GM19463 (cell line): ENCODE data around the gene UVSSA.
"Not testable (repeated sequence)": the region's sequence is repeated elsewhere in the genome, so short reads cannot be mapped to it uniquely, and the experiment has no call there.

Experiments
- ATAC-seq: cut with Tn5 transposase; IDR thresholded peaks from one replicate; pipeline ENCODE4 v1.9.1; 2021; ENCODE audit warnings: mild to moderate bottlenecking, moderate library complexity; ENCODE audit not compliant: unreplicated experiment

Gene UVSSA

DNA sequence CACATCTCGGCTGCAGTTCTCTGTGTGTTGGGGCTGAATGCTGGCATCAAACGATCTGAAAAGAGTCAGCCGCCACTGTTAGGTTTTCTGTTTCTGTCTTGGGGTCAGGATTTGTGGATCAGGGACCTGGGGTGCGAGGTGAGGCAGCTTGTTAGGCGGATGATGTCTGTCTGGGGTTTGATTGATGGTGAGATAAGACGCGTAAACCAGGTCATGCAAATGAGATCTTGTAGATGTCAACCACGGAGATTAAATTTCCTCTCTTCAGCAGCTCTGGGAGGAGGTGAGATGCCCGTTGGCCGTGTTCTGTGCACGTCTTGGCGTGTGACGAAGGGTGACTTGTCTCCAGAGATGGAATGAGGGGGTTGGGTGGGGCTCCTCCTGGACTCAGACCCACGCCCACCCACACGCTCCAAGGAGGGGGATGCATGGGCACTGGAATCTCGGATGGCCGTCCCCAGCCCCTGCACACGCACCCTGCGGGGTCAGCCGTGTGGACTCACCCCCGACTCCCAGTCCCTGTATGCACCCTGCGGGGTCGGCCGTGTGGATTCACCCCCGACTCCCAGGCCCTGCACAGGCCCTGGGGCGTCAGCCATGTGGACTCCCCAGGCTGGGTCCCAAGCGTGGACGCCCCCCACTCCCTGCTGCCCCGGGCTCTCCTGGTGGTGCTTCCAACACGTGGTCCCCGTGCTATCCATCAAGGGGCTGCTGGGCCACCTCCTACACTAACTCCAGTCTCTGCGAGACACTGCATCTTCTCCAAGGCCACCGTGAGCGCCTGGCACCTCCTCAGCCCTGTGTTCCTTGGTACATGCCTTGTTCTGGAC lies 16.0 kb upstream of the UVSSA start:
- no peak for ATAC-seq

DNA sequence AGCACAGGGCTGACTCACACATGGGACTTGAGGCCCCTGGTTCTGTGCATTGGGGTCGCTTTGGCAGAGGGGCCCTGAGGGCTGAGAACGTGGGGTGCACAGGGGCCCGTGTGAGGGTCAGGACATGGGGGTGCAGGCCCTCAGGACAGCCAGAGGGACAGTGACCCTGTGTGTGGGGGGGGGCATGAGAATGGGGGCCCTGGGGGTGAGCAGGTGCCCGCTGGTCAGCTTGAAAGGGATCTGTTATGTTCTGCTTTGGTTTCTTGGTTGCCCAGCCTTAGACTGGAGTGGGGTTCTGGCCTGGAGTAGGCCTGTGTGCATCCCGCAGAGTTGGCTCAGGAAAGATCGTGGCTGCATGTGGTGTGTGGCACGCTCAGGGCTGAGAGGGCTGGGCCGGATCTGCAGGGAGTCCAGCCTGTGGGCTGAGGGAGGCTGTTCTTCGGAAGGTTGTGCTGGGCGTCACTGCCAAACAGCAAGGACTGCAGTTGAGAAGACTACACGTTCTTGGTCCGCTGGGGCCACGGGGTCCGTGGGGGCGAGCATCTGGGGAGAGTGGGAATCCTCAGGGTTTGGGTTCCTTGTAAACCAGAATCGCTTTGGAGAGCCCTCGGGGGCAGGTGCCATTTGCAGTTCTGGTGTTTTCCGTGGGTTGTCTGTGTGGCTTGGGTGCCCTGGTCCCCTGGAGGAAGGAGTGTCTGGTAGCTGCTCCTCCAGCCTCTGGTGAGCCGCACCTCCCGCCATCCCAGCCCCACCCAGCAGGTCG lies 15.2 kb upstream of the UVSSA start:
- ATAC-seq: no peak

DNA sequence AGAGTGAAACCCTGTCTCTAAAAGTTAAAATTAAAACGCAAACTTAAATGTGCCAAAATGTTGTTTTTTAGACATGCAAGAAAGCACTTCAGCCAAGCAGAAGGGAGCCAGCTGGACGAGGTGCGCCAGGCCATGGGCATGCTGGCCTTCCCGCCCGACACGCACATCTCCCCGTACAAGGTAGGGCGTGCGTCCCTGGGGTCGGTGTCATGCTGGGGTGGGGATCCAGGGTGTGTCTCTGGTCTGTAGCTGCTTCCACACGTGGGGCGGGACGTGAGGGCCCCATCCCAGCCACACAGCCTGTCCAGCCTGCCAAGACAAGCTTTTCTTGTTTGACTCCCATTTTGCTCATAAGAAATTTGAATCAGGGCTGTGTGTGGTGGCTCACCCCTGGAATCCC lies 14.3 kb upstream of the UVSSA start:
- no peak for ATAC-seq

DNA sequence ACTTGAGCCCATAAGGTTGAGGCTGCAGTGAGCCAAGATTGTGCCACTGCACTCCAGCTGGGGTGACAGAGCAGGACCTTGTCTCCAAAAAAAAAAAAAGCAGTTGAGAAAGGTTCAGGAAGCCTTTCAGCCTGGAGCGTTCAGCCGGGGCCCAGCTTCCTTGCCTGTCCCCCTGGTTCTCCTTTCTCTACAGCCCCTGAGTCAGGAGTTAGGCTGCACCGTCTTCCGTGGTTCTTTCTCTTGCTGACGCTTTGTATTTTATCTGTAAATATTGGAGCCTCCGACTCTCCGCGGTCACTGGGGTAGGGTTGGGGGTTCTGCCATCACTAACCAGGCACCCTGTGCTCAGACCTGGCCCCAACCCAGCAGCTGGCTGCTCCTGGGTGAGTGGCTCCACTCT lies 13.8 kb upstream of the UVSSA start:
- ATAC-seq: no peak

DNA sequence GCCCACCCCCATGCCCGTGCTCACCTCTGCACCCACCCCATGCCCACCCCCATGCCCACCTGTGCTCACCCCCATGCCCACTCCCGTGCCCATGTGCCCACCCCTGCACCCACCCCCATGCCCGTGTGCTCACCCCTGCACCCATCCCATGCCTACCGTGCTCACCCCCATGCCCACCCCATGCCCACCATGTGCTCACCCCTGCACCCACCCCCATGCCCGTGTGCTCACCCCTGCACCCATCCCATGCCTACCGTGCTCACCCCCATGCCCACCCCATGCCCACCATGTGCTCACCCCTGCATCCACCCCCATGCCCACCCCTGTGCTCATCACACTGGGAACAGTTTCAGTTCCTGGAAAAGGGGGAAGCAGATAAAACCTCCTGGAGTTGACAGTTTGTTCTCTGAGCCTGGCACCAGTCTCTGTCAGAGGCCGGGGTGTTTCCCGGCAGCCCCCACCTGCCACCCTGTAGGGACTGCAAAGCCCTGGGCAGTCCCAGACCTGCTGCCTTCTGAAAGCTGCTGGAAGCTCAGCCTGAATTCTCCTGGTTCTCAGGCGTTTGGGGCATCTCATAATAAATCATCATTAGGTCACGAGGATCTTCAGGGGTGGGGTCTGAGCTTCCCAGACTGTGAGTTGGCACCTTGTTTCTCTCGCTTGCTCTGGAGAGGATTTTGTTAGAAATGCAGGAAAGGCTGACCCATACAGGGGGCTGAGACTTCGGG lies 13.0 kb upstream of the UVSSA start:
- ATAC-seq: not testable (repeated sequence)

DNA sequence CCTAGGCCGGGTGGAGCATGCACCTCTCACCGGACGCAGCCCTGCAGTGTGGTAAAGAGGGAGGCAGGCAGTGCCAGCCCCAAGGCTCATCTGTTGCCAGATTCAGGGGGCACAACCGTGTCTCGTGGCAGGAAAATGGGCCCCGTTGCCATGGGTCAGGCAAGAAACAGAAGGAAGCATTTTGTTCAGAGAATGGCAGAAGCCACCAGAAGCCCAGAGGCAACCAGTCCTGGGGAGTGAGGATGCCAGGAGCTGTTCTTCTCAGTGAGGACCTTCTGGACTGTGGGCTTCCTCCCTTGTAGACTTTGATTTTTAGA lies 12.5 kb upstream of the UVSSA start:
- no peak for ATAC-seq

DNA sequence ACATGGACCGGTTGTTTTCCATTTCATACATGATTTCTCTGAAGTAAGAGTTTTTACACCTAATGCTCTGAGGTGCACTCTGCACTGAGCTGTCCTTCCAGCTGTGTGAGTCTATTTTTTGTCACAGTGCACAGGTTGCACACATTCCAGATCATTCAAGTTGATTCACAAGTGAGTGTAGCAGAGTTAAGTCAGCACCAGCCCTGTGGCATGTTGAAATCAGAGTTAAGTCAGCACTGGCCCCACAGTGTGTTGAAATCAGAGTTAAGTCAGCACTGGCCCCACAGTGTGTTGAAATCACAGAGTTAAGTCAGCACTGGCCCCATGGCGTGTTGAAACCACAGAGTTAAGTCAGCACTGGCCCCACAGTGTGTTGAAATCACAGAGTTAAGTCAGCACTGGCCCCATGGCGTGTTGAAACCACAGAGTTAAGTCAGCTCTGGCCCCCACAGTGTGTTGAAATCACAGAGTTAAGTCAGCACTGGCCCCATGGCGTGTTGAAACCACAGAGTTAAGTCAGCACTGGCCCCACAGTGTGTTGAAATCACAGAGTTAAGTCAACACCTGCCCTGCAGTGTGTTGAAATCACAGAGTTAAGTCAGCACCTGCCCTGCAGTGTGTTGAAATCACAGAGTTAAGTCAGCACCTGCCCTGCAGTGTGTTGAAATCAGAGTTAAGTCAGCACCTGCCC lies 11.7 kb upstream of the UVSSA start:
- not testable (repeated sequence) for ATAC-seq

DNA sequence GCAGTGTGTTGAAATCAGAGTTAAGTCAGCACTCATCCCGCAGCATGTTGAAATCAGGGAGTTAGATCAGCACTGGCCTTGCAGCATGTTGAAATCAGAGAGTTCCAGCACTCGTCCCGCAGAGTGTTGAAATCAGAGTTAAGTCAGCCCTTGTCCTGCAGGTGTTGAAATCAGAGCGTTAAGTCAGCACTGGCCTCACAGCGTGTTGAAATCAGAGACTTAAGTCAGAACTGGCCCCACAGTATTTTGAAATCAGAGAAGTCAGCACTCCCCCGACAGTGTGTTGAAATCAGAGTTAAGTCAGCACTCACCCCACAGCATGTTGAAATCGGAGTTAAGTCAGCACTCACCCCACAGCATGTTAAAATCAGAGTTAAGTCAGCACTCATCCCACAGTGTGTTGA lies 10.9 kb upstream of the UVSSA start:
- no peak for ATAC-seq

DNA sequence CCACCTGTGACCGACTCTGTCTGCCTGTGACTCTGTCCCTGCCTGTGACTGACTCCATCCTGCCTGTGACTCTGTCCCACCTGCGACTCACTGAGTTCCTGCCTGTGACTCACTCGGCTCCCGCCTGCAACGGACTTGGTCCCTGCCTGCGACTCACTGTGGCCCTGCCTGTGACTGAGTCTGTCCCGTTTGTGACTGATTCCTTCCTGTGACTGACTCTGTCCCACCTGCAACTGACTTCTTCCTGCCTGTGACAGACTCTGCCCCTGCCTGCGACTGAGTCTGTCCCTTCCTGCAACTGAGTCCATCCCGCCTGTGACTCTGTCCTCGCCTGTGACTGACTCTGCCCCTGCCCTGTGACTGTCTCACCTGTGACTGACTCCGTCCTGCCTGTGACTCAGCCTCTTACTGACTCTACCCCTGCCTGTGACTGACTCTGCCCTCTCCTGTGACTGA lies 9.6 kb upstream of the UVSSA start:
- ATAC-seq: no peak

DNA sequence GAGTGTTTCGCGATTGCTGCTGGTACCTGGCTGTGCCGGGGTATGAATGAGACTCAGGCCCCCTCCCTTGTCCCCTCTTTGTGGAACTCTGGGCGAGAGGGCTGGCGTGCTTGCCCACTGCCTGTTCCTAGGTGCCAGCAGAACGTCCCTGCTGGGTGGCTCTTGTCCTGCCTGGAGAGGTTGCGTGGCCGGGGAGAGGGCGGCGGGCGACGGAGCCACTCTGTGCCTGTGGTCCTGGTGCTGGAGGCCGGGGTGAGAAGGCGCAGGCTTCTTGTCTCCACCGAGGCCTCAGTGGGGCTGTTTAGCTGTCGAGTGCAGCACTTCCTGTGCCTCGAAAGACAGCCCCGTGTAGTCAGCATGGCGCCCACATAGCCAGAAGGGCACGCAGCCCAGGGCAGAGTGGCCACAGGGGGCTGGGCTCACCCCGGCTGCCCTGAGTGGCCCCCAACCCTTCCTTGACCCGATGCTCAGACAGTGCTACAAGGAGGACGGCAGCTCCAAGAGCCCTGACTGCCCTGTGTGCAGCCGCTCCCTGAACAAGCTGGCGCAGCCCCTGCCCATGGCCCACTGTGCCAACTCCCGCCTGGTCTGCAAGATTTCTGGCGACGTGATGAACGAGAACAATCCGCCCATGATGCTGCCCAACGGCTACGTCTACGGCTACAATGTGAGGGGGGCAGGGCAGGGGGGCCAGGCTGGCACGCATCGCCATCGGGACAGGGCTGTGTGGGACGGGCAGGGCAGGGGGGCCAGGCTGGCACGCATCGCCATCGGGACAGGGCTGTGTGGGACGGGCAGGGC lies 8.9 kb upstream of the UVSSA start:
- ATAC-seq: no peak

DNA sequence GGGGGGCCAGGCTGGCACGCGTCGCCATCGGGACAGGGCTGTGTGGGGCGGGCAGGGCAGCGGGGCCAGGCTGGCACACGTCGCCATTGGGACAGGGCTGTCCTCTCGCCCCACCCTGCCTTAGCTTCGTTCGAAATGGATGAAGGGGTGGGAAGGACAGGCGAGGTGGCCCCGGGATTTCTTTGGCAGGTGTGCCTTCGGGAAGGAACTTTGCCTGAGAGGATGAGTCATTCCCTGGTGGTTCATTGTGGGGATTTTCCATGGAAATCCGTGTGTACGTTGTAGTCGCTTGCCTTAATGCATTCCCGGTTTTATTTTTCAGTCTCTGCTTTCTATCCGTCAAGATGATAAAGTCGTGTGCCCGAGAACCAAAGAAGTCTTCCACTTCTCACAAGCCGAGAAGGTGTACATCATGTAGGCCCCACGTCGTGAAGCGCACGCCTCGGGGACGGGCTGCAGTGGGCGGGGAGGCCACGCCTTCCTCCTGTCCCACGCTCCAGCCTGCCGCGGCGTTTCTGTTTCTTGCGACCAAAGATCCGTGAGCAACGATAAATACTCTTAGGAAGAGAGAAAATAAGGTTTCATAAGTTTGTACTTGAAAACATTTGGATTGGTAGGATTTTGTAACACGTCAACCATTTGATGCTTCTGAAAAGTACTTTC lies 8.1 kb upstream of the UVSSA start:
- no peak for ATAC-seq

DNA sequence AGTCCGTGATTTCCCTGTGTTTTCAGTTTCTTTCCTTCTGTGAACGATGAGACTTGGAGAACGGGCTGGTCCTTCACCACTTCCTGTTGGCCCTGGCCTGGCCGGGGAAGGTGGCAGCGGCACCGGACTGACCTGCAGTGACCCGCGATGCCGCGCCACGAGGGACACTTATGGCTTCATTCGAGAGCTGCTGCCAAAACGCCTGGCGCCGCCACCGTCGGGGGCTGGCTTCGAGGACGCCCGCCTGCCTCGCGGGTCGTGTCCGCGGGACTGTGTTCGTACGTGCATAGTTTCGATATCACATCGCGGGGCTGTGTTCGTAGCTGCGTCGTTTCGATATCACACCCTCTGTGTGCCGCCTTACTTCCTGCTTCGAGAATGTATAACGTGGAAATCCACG lies 7.5 kb upstream of the UVSSA start:
- no peak for ATAC-seq

DNA sequence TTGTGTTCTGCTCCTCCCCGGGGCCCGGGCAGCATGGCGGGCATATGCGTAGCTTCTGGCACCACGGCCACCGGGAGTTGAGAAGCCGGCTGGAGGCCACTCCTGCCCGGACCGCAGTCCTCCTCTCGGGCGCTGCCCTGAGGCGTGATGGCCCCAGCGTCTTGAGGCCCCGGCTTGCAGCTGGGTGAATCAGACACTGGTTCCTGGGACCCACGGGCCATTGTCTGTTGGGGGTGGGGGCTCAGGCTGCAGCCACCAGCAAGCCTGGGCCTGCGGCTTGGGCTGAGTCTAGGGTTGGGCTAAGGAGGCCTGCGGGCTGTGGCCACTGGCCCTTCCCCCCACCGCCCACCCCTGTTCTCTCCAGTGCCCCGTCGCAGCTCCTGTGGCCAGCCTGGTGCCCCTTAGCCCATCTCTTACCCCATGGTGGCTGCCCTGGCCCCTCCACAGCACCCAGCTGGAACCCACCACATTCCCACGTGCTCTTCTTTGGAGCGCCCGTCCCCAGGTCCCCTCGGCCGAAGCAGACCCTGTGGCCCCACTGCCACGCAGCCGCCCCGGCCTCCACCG lies 6.7 kb upstream of the UVSSA start:
- ATAC-seq: no peak

DNA sequence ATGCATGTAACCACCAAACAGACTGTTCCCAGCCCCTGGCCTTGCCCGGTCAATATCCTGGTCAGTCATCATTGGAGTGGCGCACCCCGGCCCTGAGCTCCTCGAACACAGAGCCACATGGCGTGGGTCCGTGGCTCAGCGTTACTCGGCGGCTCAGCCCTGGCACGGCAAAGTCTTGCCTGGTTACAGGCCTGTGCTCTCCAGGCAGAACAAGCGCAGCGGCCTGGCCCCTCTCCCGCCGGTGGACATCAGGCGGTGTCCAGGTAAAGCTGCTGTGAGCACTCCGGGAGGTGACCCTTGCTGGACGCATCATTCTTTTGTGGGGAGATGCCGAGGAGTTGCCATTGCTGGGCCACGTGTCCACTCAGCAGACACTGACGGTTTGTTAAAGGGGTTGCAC lies 6.1 kb upstream of the UVSSA start:
- ATAC-seq: no peak

DNA sequence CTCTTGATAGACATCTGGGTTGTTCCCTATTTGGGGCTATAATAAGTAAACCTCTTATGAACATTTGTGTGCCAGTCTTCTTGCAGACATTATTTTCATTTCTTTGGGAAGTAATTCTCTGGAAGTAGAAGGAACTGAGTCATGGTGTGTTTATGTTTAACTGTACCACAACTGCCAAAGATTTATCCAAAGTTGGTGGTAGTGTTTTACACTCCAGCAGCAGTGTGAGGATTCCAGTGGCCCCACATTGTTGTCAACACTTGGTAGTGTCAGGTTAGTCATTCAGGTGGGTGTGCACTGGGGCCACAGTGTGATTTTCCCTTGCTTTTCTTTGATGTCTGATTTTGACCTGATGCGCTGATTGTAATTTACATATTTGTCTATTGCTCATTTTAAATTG lies 5.0 kb upstream of the UVSSA start:
- ATAC-seq: no peak

DNA sequence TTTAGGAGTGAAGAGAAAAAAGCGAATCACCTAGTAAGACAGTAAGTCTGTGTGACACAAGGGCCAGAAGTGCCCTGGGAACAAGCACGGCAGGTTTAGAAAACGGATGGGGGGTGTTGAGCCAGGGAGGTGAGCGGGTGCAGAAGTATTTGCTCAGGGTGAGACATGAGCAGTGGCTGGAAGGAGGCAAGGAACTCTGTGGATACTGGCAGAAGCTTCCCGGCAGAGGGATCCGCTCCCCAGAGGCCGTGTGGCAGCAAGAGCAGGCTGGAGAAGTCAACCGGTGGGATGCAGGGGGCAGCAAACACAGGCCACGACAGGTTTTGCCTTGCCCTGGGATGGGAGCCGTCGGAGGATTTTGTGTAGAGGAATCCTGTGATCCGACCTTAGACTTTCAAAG lies 2.3 kb upstream of the UVSSA start:
- ATAC-seq: no peak

DNA sequence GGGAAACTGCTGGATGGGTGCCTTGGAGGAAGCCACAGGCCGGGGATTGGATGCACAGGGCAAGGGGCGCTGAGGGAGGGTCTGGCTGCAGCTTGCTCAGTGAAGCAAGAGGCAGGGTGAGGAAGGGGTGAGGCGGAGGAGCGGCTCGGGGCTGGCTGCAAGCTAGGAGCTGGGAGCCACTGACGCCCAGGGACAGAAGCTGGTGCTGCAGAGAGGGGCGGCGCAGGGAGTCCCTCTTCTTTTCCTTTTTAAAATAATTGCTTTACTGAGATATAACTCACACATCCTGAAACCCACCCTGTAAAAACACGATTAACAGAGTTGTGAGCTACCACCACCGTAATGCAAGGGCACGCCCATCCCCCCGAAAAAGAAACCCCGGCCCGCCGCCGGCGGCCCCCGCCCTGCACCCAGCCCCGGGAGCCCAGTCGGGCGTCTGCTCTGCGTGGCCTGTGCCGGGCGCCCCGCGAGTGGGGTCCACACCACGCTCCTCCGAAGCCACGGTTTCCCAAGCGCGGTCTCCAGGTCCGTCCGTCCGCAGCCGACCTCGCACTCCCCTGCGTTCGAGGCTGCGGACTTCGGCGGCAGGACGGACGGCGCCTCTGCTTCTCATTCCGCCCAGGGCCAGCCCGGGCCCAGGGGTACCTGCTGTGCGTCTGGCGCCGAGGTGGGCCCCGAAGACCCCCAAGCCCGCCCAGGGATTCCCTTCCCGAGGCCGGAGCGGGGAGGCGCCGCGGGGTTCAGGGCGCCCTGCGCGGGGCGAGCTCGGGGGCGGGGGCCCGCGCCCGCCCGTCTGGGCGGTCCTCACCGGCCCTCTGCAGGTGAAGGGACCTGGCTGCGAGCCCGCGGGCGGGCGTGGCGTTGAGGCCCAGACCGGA lies 866 bp upstream of the UVSSA start:
- ATAC-seq: peak; percentile 9

DNA sequence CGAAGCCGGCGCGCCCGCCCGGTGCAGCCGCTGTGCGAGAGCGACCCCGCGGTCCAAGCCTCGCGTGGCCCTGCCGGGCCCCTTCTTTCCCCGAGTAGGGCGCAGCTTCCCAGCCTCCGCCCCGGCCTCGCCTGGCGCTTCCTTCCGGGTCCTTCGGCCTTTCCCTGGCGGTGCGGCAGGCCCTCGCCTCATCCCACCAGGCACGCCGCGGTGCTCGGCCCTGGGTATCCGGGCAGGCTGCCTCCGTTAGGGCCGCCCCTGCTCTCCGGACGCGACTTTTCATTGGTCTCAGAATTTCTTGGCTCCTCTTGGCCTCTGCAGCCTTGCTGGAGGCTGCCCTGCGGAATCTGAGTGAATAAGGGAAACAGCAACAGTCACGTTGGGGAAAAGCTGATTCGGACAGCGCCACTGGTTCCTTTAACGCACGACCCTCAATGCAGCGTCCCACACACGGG lies 429 bp downstream of the UVSSA start:
- ATAC-seq: peak; percentile 23
